Mesenchymal stem cell (in vitro differentiated cells and primary cell): ENCODE results near the gene ACSF3.
A peak's percentile ranks its signal among the peaks of the same experiment; 100 is the strongest.
"Not testable (repeated sequence)": the region's sequence is repeated elsewhere in the genome, so short reads cannot be mapped to it uniquely, and the experiment has no call there.

ENCODE experiments used
- DNase-seq: peaks from one replicate; pipeline ENCODE4 v3.0.0-alpha.2; 2013
- H2AFZ ChIP-seq: one replicate; pipeline ENCODE4 v1.6.1; 2013; ENCODE audit warnings: low read depth, mild to moderate bottlenecking, control low read depth, inconsistent platforms, low read length, moderate library complexity
- H2AK5ac ChIP-seq: 2 replicates; pipeline ENCODE4 v1.6.1; 2013; ENCODE audit warnings: low read length, moderate library complexity, mild to moderate bottlenecking, inconsistent platforms; ENCODE audit not compliant: severe bottlenecking
- H2BK120ac ChIP-seq: one replicate; pipeline ENCODE4 v1.6.1; 2013; ENCODE audit warnings: low read depth, mild to moderate bottlenecking, inconsistent platforms, low read length, moderate library complexity
- H2BK12ac ChIP-seq, 2 experiments: one replicate each; pipeline ENCODE4 v1.6.1; 2013; ENCODE audit warnings: inconsistent platforms in 2 of 2, low read length in 2 of 2, mild to moderate bottlenecking in 2 of 2, moderate library complexity in 2 of 2, control low read depth in 1 of 2
- H2BK15ac ChIP-seq: one replicate; pipeline ENCODE4 v1.6.1; 2013; ENCODE audit warnings: mild to moderate bottlenecking, low read depth, inconsistent platforms; ENCODE audit not compliant: poor library complexity, severe bottlenecking
- H2BK5ac ChIP-seq: 2 replicates; pipeline ENCODE4 v1.6.1; 2013; ENCODE audit warnings: low read depth, mild to moderate bottlenecking, low read length, control low read depth, inconsistent platforms; ENCODE audit not compliant: poor library complexity, severe bottlenecking
- H3K14ac ChIP-seq, 2 experiments: one replicate each; pipeline ENCODE4 v1.6.1; 2013; ENCODE audit warnings: inconsistent platforms in 2 of 2, low read length in 2 of 2, control low read depth in 1 of 2, mild to moderate bottlenecking in 1 of 2, moderate library complexity in 1 of 2
- H3K18ac ChIP-seq, 2 experiments: one replicate each; pipeline ENCODE4 v1.6.1; 2013; ENCODE audit warnings: inconsistent platforms in 2 of 2, low read length in 2 of 2, control low read depth in 1 of 2, low read depth in 1 of 2, mild to moderate bottlenecking in 1 of 2
- H3K23ac ChIP-seq, 2 experiments: one replicate each; pipeline ENCODE4 v1.6.1; 2013; ENCODE audit warnings: inconsistent platforms in 2 of 2, low read length in 2 of 2, mild to moderate bottlenecking in 2 of 2, moderate library complexity in 2 of 2, control low read depth in 1 of 2
- H3K27ac ChIP-seq: 2 replicates; pipeline ENCODE4 v1.5.1; 2013; ENCODE audit warnings: mild to moderate bottlenecking, moderate library complexity, low read length, control low read depth, inconsistent platforms; ENCODE audit not compliant: poor library complexity, severe bottlenecking
- H3K27me3 ChIP-seq, 2 experiments: 2 replicates each; pipeline versions ENCODE4 v1.6.1 to v1.7.0; 2013; ENCODE audit warnings: low read length in 2 of 2, mild to moderate bottlenecking in 2 of 2, moderate library complexity in 2 of 2, control low read depth in 1 of 2, inconsistent platforms in 1 of 2; ENCODE audit not compliant: control insufficient read depth in 1 of 2, insufficient read depth in 1 of 2
- H3K36me3 ChIP-seq, 2 experiments: 2 replicates each; pipeline versions ENCODE4 v1.6.1 to v1.7.0; 2013; ENCODE audit warnings: low read length in 2 of 2, control low read depth in 1 of 2, inconsistent platforms in 1 of 2, low read depth in 1 of 2, mild to moderate bottlenecking in 1 of 2; ENCODE audit not compliant: insufficient read depth in 2 of 2, control insufficient read depth in 1 of 2
- H3K4ac ChIP-seq, 2 experiments: one replicate each; pipeline ENCODE4 v1.6.1; 2013; ENCODE audit warnings: inconsistent platforms in 2 of 2, low read length in 2 of 2, mild to moderate bottlenecking in 2 of 2, moderate library complexity in 2 of 2, control low read depth in 1 of 2, low read depth in 1 of 2
- H3K4me1 ChIP-seq: 2 replicates; pipeline ENCODE4 v1.6.1; 2013; ENCODE audit warnings: low read depth, low read length, control low read depth; ENCODE audit not compliant: control insufficient read depth, insufficient read depth
- H3K4me2 ChIP-seq: 2 replicates; pipeline ENCODE4 v1.6.1; 2013; ENCODE audit warnings: low read length, mild to moderate bottlenecking, inconsistent platforms; ENCODE audit not compliant: poor library complexity, severe bottlenecking
- H3K4me3 ChIP-seq, 2 experiments: 2 replicates each; pipeline versions ENCODE4 v1.5.1 to v1.7.0; 2013; ENCODE audit warnings: low read length in 2 of 2, mild to moderate bottlenecking in 2 of 2, control low read depth in 1 of 2, low read depth in 1 of 2; ENCODE audit not compliant: insufficient read depth in 1 of 2
- H3K79me1 ChIP-seq: replicated peaks from 2 replicates; pipeline ENCODE4 v1.6.1; 2013; ENCODE audit warnings: mild to moderate bottlenecking, control low read depth, low read length, inconsistent platforms; ENCODE audit not compliant: poor library complexity, severe bottlenecking
- H3K9ac ChIP-seq: 2 replicates; pipeline ENCODE4 v1.7.0; 2013; ENCODE audit warnings: mild to moderate bottlenecking, low read length, moderate library complexity
- H3K9me3 ChIP-seq: 2 replicates; pipeline ENCODE4 v1.7.0; 2013; ENCODE audit warnings: mild to moderate bottlenecking, low read length; ENCODE audit not compliant: control insufficient read depth
- H4K8ac ChIP-seq: one replicate; pipeline ENCODE4 v1.6.1; 2013; ENCODE audit warnings: inconsistent platforms, mild to moderate bottlenecking, low read length, moderate library complexity
- H4K91ac ChIP-seq: one replicate; pipeline ENCODE4 v1.6.1; 2013; ENCODE audit warnings: mild to moderate bottlenecking, low read length, inconsistent platforms
- WGBS: methylation state at CpG from one replicate; pipeline ENCODE4 v1.1.7; 2013; ENCODE audit warnings: mixed read lengths; 5-methylcytosine and 5-hydroxymethylcytosine counted together

ACSF3 gene

GRCh38 chr16:89191033-89191900 is 97.6 kb downstream of the ACSF3 start:
- no peak overlapping the region for H2BK120ac ChIP-seq
- WGBS, result 87% methylated on average over 37 of the region's 44 CpGs
- peak overlapping the region in 1 of 2 experiments; percentile 14 for H3K4me3 ChIP-seq
- no peak overlapping the region for H2AK5ac ChIP-seq
- peaks cover 12% of the 10 kb centered on the region for H3K4me1 ChIP-seq
- no peak overlapping the region for H3K14ac ChIP-seq
- no peaks in the 10 kb centered on the region for H3K36me3 ChIP-seq
- H3K79me1 ChIP-seq, result no peaks in the 10 kb centered on the region
- peak overlapping the region; percentile 16 for H3K4me2 ChIP-seq
- H3K9me3 ChIP-seq, result no peaks in the 10 kb centered on the region
- H4K91ac ChIP-seq, result no peak overlapping the region
- no peak overlapping the region for H3K23ac ChIP-seq
- no peak overlapping the region for H3K4ac ChIP-seq
- no peak overlapping the region for H2BK5ac ChIP-seq
- no peak overlapping the region for H4K8ac ChIP-seq
- H3K27me3 ChIP-seq, result peaks cover 0 to 31% of the 10 kb centered on the region in 2 experiments
- H2BK15ac ChIP-seq, result no peak overlapping the region
- H3K9ac ChIP-seq, result no peak overlapping the region
- no peak overlapping the region for H3K27ac ChIP-seq
- no peak for DNase-seq
- no peak overlapping the region for H2AFZ ChIP-seq
- H2BK12ac ChIP-seq, result no peak overlapping the region
- H3K18ac ChIP-seq, result no peak overlapping the region

GRCh38 chr16:89191901-89192185 is 98.2 kb downstream of the ACSF3 start:
- WGBS, result 14% methylated on average over 9 of the region's 19 CpGs
- Histone ChIP-seq H3K9me3 (no peaks in the 10 kb centered on the region), H3K9ac (no peak overlapping the region), H3K4ac (no peak overlapping the region), H3K4me2 (peak overlapping the region; percentile 98), H3K27me3 (peaks cover 0 to 31% of the 10 kb centered on the region in 2 experiments), H3K79me1 (no peaks in the 10 kb centered on the region), H2BK5ac (no peak overlapping the region), H3K36me3 (peaks cover 0 to under 1% of the 10 kb centered on the region in 2 experiments), H2AK5ac (no peak overlapping the region), H4K8ac (peak overlapping the region; percentile 96), H3K14ac (peak overlapping the region in 1 of 2 experiments; percentile 83), H2BK120ac (peak overlapping the region; percentile 81), H3K27ac (no peak overlapping the region), H3K4me3 (peak overlapping the region; percentile 60 to 70), H2AFZ (peak overlapping the region; percentile 79), H4K91ac (peak overlapping the region; percentile 61), H2BK12ac (peak overlapping the region in 1 of 2 experiments; percentile 30), H3K18ac (peak overlapping the region; percentile 80 to 92), H2BK15ac (no peak overlapping the region), H3K23ac (peak overlapping the region in 1 of 2 experiments; percentile 26), H3K4me1 (peaks cover 12% of the 10 kb centered on the region)
- no peak for DNase-seq

- H3K9ac ChIP-seq, H3K36me3 ChIP-seq, H2BK15ac ChIP-seq, H3K4ac ChIP-seq, H3K9me3 ChIP-seq, H2AK5ac ChIP-seq, H3K79me1 ChIP-seq, H2BK5ac ChIP-seq, H3K27ac ChIP-seq: not testable (repeated sequence)
- DNase-seq, result peak; percentile 92
- H3K18ac ChIP-seq, result peak overlapping the region; percentile 80 to 92
- H2BK120ac ChIP-seq, result peak overlapping the region; percentile 81
- H2BK12ac ChIP-seq, result peak overlapping the region in 1 of 2 experiments; percentile 30
- H3K27me3 ChIP-seq, result peaks cover 0 to 34% of the 10 kb centered on the region in 2 experiments
- 3% methylated on average over 55 of the region's 63 CpGs for WGBS
- H4K8ac ChIP-seq, result peak overlapping the region; percentile 96
- H3K23ac ChIP-seq, result peak overlapping the region in 1 of 2 experiments; percentile 26
- peak overlapping the region in 1 of 2 experiments; percentile 83 for H3K14ac ChIP-seq
- peak overlapping the region; percentile 98 for H3K4me2 ChIP-seq
- H3K4me1 ChIP-seq, result peaks cover 12% of the 10 kb centered on the region
- peak overlapping the region; percentile 79 for H2AFZ ChIP-seq
- peak overlapping the region; percentile 60 to 70 for H3K4me3 ChIP-seq
- peak overlapping the region; percentile 61 for H4K91ac ChIP-seq
Measured at GRCh38 chr16:89192186-89192955, 98.7 kb downstream of the ACSF3 start.
